ENCODE data around the gene HDAC2. TPM values are rescaled to one million over a fixed set of nuclear protein-coding genes. Genes with fewer than 3 reads are reported as not detected.
A peak's percentile ranks its signal among the peaks of the same experiment; 100 is the strongest.

The HDAC2 gene
- total RNA-seq, 1 donor from 2014 or later, result 62.2 TPM

- no peaks in the 10 kb centered on the region for H3K9me3 ChIP-seq
- ATAC-seq, result peak; percentile 47
- H3K27ac ChIP-seq, result no peak overlapping the region
- DNase-seq, result no peak
- H3K27me3 ChIP-seq, result no peaks in the 10 kb centered on the region
- H3K4me3 ChIP-seq, result no peak overlapping the region
- intact Hi-C loops (cut with DNase I), result no loop called here
- no peaks in the 10 kb centered on the region for H3K36me3 ChIP-seq
- TF ChIP-seq CTCF (IDR thresholded peaks at IDR 0.05), result peak; percentile 76
- H3K4me1 ChIP-seq, result peaks cover 2% of the 10 kb centered on the region
Observed at GRCh38 chr6:113909224-113909856, 61.6 kb downstream of the HDAC2 start.

GRCh38 chr6:113908801-113909200 lies 62.1 kb downstream of the HDAC2 start:
- no peak for TF ChIP-seq CTCF (IDR thresholded peaks at IDR 0.05)
- no peak for ATAC-seq
- DNase-seq, result no peak
- Histone ChIP-seq H3K27ac (no peak overlapping the region), H3K36me3 (no peaks in the 10 kb centered on the region), H3K4me1 (peaks cover 4% of the 10 kb centered on the region), H3K4me3 (no peak overlapping the region), H3K9me3 (no peaks in the 10 kb centered on the region), H3K27me3 (no peaks in the 10 kb centered on the region)
- intact Hi-C loops (cut with DNase I), result no loop called here

- Histone ChIP-seq H3K27ac (no peak overlapping the region), H3K4me3 (no peak overlapping the region), H3K36me3 (no peaks in the 10 kb centered on the region), H3K4me1 (peaks cover 4% of the 10 kb centered on the region), H3K27me3 (no peaks in the 10 kb centered on the region), H3K9me3 (no peaks in the 10 kb centered on the region)
- DNase-seq (no peak), ATAC-seq (no peak)
- intact Hi-C loops (cut with DNase I), result no loop called here
- TF ChIP-seq CTCF (IDR thresholded peaks at IDR 0.05), result no peak
Observed at GRCh38 chr6:113907102-113907815, 63.7 kb downstream of the HDAC2 start.

- Histone ChIP-seq H3K9me3 (no peaks in the 10 kb centered on the region), H3K4me3 (peak overlapping the region; percentile 14), H3K27me3 (no peaks in the 10 kb centered on the region), H3K4me1 (peaks cover 4% of the 10 kb centered on the region), H3K36me3 (no peaks in the 10 kb centered on the region), H3K27ac (peak overlapping the region; percentile 74)
- intact Hi-C loops (cut with DNase I), result no loop called here
- DNase-seq (no peak), ATAC-seq (peak; percentile 75)
- no peak for TF ChIP-seq CTCF (IDR thresholded peaks at IDR 0.05)
Observed at GRCh38 chr6:113903666-113904330, 67.2 kb downstream of the HDAC2 start.

GRCh38 chr6:113901482-113901881 lies 69.5 kb downstream of the HDAC2 start:
- ATAC-seq (no peak), DNase-seq (no peak)
- H3K36me3 ChIP-seq, result no peaks in the 10 kb centered on the region
- H3K27ac ChIP-seq, result no peak overlapping the region
- H3K4me1 ChIP-seq, result peaks cover 4% of the 10 kb centered on the region
- no peak overlapping the region for H3K4me3 ChIP-seq
- H3K27me3 ChIP-seq, result no peaks in the 10 kb centered on the region
- H3K9me3 ChIP-seq, result no peaks in the 10 kb centered on the region
- no peak for TF ChIP-seq CTCF (IDR thresholded peaks at IDR 0.05)
- intact Hi-C loops (cut with DNase I), result no loop called here
